Cardiac fibroblast (primary cell): ENCODE results near the gene PREX1.

Experiments used
- DNase-seq, 2 donors: peaks; one replicate each; pipeline versions ENCODE4 v3.0.0 to v3.0.0-alpha.2; 2010; ENCODE audit warnings: low read depth in 2 of 2
- H3K4me3 ChIP-seq, 2 donors: replicated peaks in 1 of 2; 1 replicate in 1 of 2; 2 replicates in 1 of 2; pipeline ENCODE4 v1.5.1; 2011; ENCODE audit warnings: low read depth in 2 of 2, low read length in 2 of 2, mild to moderate bottlenecking in 2 of 2, moderate library complexity in 1 of 2
- TF ChIP-seq, protein P1 (sequence below): IDR thresholded peaks from one replicate; pipeline ENCODE4 v1.5.1; 2011; ENCODE audit warnings: low read depth, mild to moderate bottlenecking, low read length, inconsistent platforms

The PREX1 gene

DNA sequence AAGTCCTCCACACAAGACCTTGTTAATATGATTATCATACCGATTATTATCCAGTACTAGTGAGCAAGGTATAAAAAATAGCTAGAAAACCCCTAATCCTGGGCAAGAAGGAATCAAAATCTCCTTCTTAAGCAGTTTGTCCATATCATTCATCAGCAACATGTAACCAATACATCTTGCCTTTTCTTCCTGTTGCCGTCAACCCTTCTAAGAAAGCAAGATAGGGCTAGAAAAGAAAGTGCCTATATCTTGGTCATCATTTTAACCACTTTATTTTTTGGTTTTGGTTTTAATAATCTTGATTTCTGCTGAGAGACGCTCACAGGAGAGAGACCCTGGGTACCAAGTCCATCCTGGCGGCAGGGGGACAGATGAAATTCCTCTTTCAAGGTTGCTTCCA is 27.2 kb upstream of the PREX1 start:
- no peak for DNase-seq
- H3K4me3 ChIP-seq, result no peak overlapping the region
- TF ChIP-seq, protein P1, sequence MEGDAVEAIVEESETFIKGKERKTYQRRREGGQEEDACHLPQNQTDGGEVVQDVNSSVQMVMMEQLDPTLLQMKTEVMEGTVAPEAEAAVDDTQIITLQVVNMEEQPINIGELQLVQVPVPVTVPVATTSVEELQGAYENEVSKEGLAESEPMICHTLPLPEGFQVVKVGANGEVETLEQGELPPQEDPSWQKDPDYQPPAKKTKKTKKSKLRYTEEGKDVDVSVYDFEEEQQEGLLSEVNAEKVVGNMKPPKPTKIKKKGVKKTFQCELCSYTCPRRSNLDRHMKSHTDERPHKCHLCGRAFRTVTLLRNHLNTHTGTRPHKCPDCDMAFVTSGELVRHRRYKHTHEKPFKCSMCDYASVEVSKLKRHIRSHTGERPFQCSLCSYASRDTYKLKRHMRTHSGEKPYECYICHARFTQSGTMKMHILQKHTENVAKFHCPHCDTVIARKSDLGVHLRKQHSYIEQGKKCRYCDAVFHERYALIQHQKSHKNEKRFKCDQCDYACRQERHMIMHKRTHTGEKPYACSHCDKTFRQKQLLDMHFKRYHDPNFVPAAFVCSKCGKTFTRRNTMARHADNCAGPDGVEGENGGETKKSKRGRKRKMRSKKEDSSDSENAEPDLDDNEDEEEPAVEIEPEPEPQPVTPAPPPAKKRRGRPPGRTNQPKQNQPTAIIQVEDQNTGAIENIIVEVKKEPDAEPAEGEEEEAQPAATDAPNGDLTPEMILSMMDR, result no peak

DNA sequence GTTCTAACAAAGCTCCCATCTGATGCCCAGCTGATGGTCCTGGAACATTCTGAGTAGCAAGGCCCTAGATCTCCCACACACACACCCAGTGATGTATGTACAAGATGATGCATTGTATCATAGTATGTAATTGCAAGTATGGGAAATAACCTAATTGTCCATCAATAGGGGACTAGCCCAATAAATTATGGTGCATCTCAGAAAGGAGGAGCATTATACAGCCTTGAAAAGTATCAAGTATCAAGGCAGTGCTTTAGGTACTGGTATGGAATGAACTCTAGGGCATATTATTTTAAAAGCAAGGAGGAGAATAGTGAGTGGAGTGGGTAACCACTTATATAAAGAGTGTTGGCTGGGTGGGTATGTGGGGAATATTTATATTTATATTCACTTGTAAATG is 24.8 kb upstream of the PREX1 start:
- TF ChIP-seq, protein P1, result no peak
- no peak for DNase-seq
- H3K4me3 ChIP-seq, result no peak overlapping the region

DNA sequence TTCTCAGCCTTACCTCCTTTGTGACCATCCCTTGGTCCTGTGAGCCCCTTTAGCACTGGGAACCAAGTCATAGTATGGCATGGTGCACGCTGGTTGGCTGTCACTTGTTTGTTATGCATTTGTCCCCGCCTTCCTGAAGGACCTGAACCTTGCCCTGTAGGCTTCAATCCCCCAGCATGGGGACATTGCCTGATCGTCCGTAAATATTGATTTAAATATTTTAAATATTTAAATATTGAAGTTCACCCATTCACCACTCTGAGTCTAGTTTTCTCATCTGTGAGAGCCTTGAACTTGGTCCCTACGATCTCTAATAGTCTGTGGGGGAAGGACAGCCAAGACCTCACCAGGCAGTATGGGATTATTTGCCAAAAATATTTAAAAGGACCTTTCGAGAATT is 23.8 kb upstream of the PREX1 start:
- no peak overlapping the region for H3K4me3 ChIP-seq
- TF ChIP-seq, protein P1, result no peak
- DNase-seq, result no peak

DNA sequence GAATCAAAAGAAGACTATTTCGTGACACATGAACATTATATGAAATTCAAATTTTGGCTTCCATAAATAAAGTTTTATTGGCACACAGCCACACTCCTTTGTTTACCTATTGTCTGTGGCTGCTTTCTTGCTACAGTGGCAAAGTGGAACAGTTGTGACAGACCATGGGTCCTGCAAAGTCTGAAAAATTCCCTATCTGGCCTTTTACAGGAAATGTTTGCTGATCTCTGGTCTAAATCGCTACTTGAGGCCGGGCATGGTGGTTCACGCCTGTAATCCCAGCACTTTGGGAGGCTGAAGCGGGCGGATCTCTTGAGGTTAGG is 23.1 kb upstream of the PREX1 start:
- TF ChIP-seq, protein P1, result no peak
- DNase-seq, result no peak
- H3K4me3 ChIP-seq, result no peak overlapping the region

DNA sequence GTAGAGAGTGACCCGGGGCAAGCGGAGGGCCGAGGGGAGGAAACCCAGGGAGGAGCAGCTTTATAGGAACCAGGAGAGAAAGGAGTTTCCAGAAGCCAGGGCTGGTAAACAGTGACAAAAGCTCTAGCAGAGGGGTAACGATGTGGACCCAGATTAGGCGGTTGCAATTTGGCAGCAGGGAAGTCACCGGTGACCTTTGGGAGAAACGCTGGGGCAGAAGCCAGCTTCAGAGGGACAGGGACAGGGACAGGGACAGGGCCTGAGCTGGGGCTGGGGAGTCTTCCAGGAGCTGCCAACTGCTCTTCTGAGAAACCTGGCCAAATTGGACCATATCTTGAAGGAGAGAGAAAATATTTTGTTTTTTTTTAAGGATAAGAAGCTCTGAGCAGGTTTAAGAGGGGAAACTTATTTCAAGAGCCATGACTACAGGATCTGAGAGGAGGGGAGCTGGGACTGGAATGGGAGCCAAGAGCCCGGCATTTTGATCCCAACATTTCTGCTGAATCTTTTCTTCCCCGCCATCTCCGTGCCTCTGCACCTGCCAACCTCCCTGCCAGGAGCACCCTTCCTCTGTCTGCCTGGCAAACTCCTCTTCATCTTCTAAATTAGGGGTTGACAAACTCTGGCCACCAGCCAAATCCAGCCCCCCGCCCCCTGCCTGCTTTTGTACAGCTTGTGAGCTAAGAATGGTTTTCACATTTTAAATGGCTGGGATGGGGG is 22.6 kb upstream of the PREX1 start:
- DNase-seq, result no peak
- no peak overlapping the region for H3K4me3 ChIP-seq
- TF ChIP-seq, protein P1, result no peak

DNA sequence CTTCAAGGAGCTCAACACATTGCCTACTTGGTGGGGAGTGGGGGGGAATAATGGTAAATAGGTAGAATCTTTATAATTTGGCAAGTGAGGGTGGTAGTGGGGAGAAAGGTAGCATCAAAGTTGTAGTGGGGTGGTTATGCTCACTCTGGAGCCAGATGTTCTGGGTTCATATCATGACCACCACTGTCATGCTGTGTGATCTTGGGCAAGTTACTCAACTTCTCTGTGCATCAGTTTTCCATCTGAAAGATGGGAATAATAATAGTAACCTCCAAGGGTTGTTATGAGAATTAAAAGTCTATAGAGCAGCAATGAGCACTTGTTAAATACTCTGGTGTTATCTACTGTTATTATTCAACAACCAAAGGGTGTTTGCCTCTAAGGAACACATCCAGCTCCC is 22.0 kb upstream of the PREX1 start:
- TF ChIP-seq, protein P1, result no peak
- H3K4me3 ChIP-seq, result no peak overlapping the region
- DNase-seq, result no peak

DNA sequence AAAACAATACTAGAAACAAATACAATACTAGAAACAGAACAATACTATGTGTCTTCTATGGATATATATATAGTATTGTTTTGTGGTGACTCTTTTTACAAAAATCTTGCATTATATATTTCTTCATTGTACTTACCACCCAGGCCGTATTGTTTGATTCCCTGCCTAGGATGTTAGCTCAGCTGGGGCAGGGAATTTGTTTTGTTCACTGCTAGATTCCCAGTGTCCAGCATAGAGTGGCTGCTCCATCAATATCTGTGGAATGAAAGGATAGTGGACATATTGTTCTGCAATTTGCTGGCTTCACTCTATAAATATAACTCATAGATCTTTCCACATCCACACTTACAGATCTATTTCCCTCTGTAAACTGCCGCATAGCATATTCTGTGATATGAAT is 21.5 kb upstream of the PREX1 start:
- TF ChIP-seq, protein P1, result no peak
- no peak overlapping the region for H3K4me3 ChIP-seq
- DNase-seq, result no peak
